ENCODE results near the gene C1QB.

Gene C1QB

GRCh38 chr1:22629886-22630285 lies 23.1 kb upstream of the C1QB start:
- H3K4me1 ChIP-seq, result no peaks in the 10 kb centered on the region
- H3K4me3 ChIP-seq (ENCODE audit: low read depth, low read length), result no peak overlapping the region
- no peak overlapping the region for H2AFZ ChIP-seq
- no peak overlapping the region for H3K4me2 ChIP-seq (ENCODE audit: low read length)
- H3K9ac ChIP-seq, result no peak overlapping the region
- no peak for TF ChIP-seq CTCF (IDR thresholded peaks at IDR 0.05)
- no peaks in the 10 kb centered on the region for H3K27me3 ChIP-seq (ENCODE audit: control insufficient read depth, insufficient read depth, low read length)
- no peaks in the 10 kb centered on the region for H3K36me3 ChIP-seq (ENCODE audit: control insufficient read depth, insufficient read depth, low read length)
- no peaks in the 10 kb centered on the region for H3K79me2 ChIP-seq
- no peaks in the 10 kb centered on the region for H3K9me3 ChIP-seq (ENCODE audit: control insufficient read depth, low read length)
- H3K27ac ChIP-seq, result no peak overlapping the region

- H3K4me1 ChIP-seq, result no peaks in the 10 kb centered on the region
- no peak for TF ChIP-seq CTCF (IDR thresholded peaks at IDR 0.05)
- no peaks in the 10 kb centered on the region for H3K9me3 ChIP-seq (ENCODE audit: control insufficient read depth, low read length)
- H3K36me3 ChIP-seq (ENCODE audit: control insufficient read depth, insufficient read depth, low read length), result no peaks in the 10 kb centered on the region
- H3K4me2 ChIP-seq (ENCODE audit: low read length), result no peak overlapping the region
- no peaks in the 10 kb centered on the region for H3K79me2 ChIP-seq
- H2AFZ ChIP-seq, result no peak overlapping the region
- no peak overlapping the region for H3K4me3 ChIP-seq (ENCODE audit: low read depth, low read length)
- H3K9ac ChIP-seq, result no peak overlapping the region
- H3K27ac ChIP-seq, result no peak overlapping the region
- no peaks in the 10 kb centered on the region for H3K27me3 ChIP-seq (ENCODE audit: control insufficient read depth, insufficient read depth, low read length)
These were observed 19.2 kb upstream of the C1QB start for GRCh38 chr1:22633697-22634463.

- no peak overlapping the region for H3K4me2 ChIP-seq (ENCODE audit: low read length)
- no peak overlapping the region for H2AFZ ChIP-seq
- TF ChIP-seq CTCF (IDR thresholded peaks at IDR 0.05), result no peak
- H3K27me3 ChIP-seq (ENCODE audit: control insufficient read depth, insufficient read depth, low read length), result no peaks in the 10 kb centered on the region
- no peaks in the 10 kb centered on the region for H3K9me3 ChIP-seq (ENCODE audit: control insufficient read depth, low read length)
- H3K27ac ChIP-seq, result no peak overlapping the region
- H3K36me3 ChIP-seq (ENCODE audit: control insufficient read depth, insufficient read depth, low read length), result no peaks in the 10 kb centered on the region
- H3K4me3 ChIP-seq (ENCODE audit: low read depth, low read length), result no peak overlapping the region
- no peaks in the 10 kb centered on the region for H3K4me1 ChIP-seq
- H3K79me2 ChIP-seq, result no peaks in the 10 kb centered on the region
- no peak overlapping the region for H3K9ac ChIP-seq
These were observed 17.6 kb upstream of the C1QB start for GRCh38 chr1:22635436-22635835.

- no peak within 1 kb of the TSS for H3K4me3 ChIP-seq (ENCODE audit: low read depth, low read length)
- TF ChIP-seq CTCF (IDR thresholded peaks at IDR 0.05), result no peak
- H3K9ac ChIP-seq, result no peak within 1 kb of the TSS
These were observed 16.7 kb upstream of the C1QB start, which contains the start of gene C1QA for GRCh38 chr1:22636353-22636752. Gene C1QA, plus strand, starts transcription at chr1:22636628. Its CDS starts 989 bp downstream, at chr1:22637617.

GRCh38 chr1:22636927-22637326 lies 16.1 kb upstream of the C1QB start:
- no peaks in the 10 kb centered on the region for H3K79me2 ChIP-seq
- peaks cover 2% of the 10 kb centered on the region for H3K27me3 ChIP-seq (ENCODE audit: control insufficient read depth, insufficient read depth, low read length)
- no peak overlapping the region for H3K4me2 ChIP-seq (ENCODE audit: low read length)
- no peaks in the 10 kb centered on the region for H3K9me3 ChIP-seq (ENCODE audit: control insufficient read depth, low read length)
- H2AFZ ChIP-seq, result no peak overlapping the region
- H3K4me1 ChIP-seq, result no peaks in the 10 kb centered on the region
- H3K9ac ChIP-seq, result no peak overlapping the region
- no peak overlapping the region for H3K4me3 ChIP-seq (ENCODE audit: low read depth, low read length)
- TF ChIP-seq CTCF (IDR thresholded peaks at IDR 0.05), result no peak
- H3K27ac ChIP-seq, result no peak overlapping the region
- H3K36me3 ChIP-seq (ENCODE audit: control insufficient read depth, insufficient read depth, low read length), result no peaks in the 10 kb centered on the region

More at GRCh38 chr1:22636353-22636752, 16.7 kb upstream of the C1QB start, which contains the start of gene C1QA:
- Histone ChIP-seq H3K27ac (no peak within 1 kb of the TSS), H3K36me3 (ENCODE audit: control insufficient read depth, insufficient read depth, low read length) (no peaks in the 10 kb centered on the region), H2AFZ (no peak within 1 kb of the TSS), H3K4me2 (ENCODE audit: low read length) (no peak within 1 kb of the TSS), H3K9me3 (ENCODE audit: control insufficient read depth, low read length) (no peaks in the 10 kb centered on the region), H3K4me1 (no peaks in the 10 kb centered on the region), H3K27me3 (ENCODE audit: control insufficient read depth, insufficient read depth, low read length) (peaks cover 2% of the 10 kb centered on the region), H3K79me2 (no peaks in the 10 kb centered on the region)

Data from parathyroid adenoma (tissue), 2 donors.